HepG2 (cell line): Measurements from ENCODE around the gene ACAP3. TPM values are rescaled to one million over a fixed set of nuclear protein-coding genes. Genes with fewer than 3 reads are reported as not detected.

Source experiments
- ATAC-seq: fragments of 200-7000 bp; cut with Tn5 transposase; 3 replicates; pipeline ENCODE4 v1.9.1; 2020; ENCODE audit warnings: mild to moderate bottlenecking, moderate library complexity
- BruUV-seq: library from RNA; stranded (reverse); fragments of 400-500 nt; replicated peaks from 2 replicates; lab custom pipeline; 2021; lab: Mats Ljungman, UMichigan
- CTCF ChIA-PET: fragments of 300-600 bp; formaldehyde crosslinking; extraction: SDS; loops from one replicate; lab custom pipeline; 2021; ENCODE audit warnings: low total read pairs, inconsistent platforms, low intra/inter-chr PET ratio; lab: Yijun Ruan, JAX
- POLR2A ChIA-PET: fragments of 350-600 bp; sonication (Branson Sonifier 250); formaldehyde crosslinking; loops from one replicate; lab custom pipeline; 2020; ENCODE audit warnings: antibody characterized with exemption, inconsistent platforms; lab: Yijun Ruan, JAX
- DNase-seq: peaks from one replicate; pipeline ENCODE4 v3.0.0-alpha.2; 2015; ENCODE audit warnings: low spot score
- FAIRE-seq: peaks from 3 replicates; lab custom pipeline; 2011; peaks lifted over from hg19 to GRCh38; lab: Jason Lieb, UNC
- H2AFZ ChIP-seq: one replicate; pipeline ENCODE4 v1.6.1; 2011; ENCODE audit warnings: low read length, inconsistent platforms
- H3K27ac ChIP-seq: fragments of 300-600 bp; 3 replicates; pipeline ENCODE4 v1.8.0; 2011; ENCODE audit warnings: mixed run types, mild to moderate bottlenecking, mixed read lengths, low read length, inconsistent platforms; ENCODE audit not compliant: insufficient read depth; ENCODE audit errors: extremely low read length
- H3K27me3 ChIP-seq, 2 experiments: fragments of 200-600 bp in 1 of 2; 2 replicates in 1 of 2; 3 replicates in 1 of 2; pipeline versions ENCODE4 v1.6.0 to v1.8.0; 2011; ENCODE audit warnings: low read length in 2 of 2, mild to moderate bottlenecking in 2 of 2, moderate library complexity in 2 of 2, inconsistent platforms in 1 of 2; ENCODE audit not compliant: insufficient read depth in 2 of 2, control insufficient read depth in 1 of 2
- H3K36me3 ChIP-seq, 2 experiments: fragments of 200-600 bp in 1 of 2; replicated peaks in 1 of 2; 2 replicates in 1 of 2; 3 replicates in 1 of 2; pipeline versions ENCODE4 v1.5.1 to v1.8.0; 2011; ENCODE audit warnings: low read length in 2 of 2, inconsistent platforms in 1 of 2; ENCODE audit not compliant: insufficient read depth in 2 of 2, control insufficient read depth in 1 of 2
- H3K4me1 ChIP-seq: 2 replicates; pipeline ENCODE4 v1.5.1; 2012; ENCODE audit warnings: low read length, inconsistent platforms; ENCODE audit not compliant: insufficient read depth
- H3K4me2 ChIP-seq: 2 replicates; pipeline ENCODE4 v1.6.0; 2011; ENCODE audit warnings: low read depth, low read length, inconsistent platforms
- H3K4me3 ChIP-seq, 3 experiments: fragments of 200-600 bp in 1 of 3; sonication (generic), shearing (Covaris generic) in 1 of 3; replicated peaks in 1 of 3; 2 replicates each; pipeline ENCODE4 v1.5.1; 2011 to 2016; ENCODE audit warnings: low read length in 3 of 3, inconsistent platforms in 2 of 3, low read depth in 2 of 3, mild to moderate bottlenecking in 2 of 3, control low read depth in 1 of 3, mixed read lengths in 1 of 3; ENCODE audit not compliant: insufficient read depth in 1 of 3
- H3K79me2 ChIP-seq: one replicate; pipeline ENCODE4 v1.6.1; 2011; ENCODE audit warnings: low read length, inconsistent platforms; ENCODE audit not compliant: insufficient read depth
- H3K9ac ChIP-seq: 2 replicates; pipeline ENCODE4 v1.6.0; 2011; ENCODE audit warnings: mild to moderate bottlenecking, low read depth, low read length, inconsistent platforms; ENCODE audit not compliant: insufficient read depth
- H3K9me3 ChIP-seq: 2 replicates; pipeline ENCODE4 v1.5.1; 2012; ENCODE audit warnings: mild to moderate bottlenecking, low read length
- H4K20me1 ChIP-seq: 2 replicates; pipeline ENCODE4 v1.6.0; 2011; ENCODE audit warnings: inconsistent platforms, mild to moderate bottlenecking, low read length, moderate library complexity; ENCODE audit not compliant: insufficient read depth
- CEBPB ChIP-seq: IDR thresholded peaks from 2 replicates; pipeline ENCODE4 v1.6.1; 2011; ENCODE audit warnings: low read depth, low read length, improper control_type of control experiment, borderline replicate concordance
- RBFOX2 ChIP-seq: fragments of 200-400 bp; formaldehyde crosslinking; IDR thresholded peaks from 2 replicates; pipeline ENCODE4 v1.6.1; 2017; ENCODE audit warnings: low read depth, mild to moderate bottlenecking, low read length
- SALL1 ChIP-seq: sonication (generic); formaldehyde crosslinking; IDR thresholded peaks from 2 replicates; pipeline ENCODE4 v1.8.0; 2022; ENCODE audit warnings: mild to moderate bottlenecking, missing genetic modification reagents
- ZNF484 ChIP-seq: sonication (generic); formaldehyde crosslinking; IDR thresholded peaks from 2 replicates; pipeline ENCODE4 v1.5.1; 2020; ENCODE audit warnings: mild to moderate bottlenecking, low read depth, missing genetic modification reagents, borderline replicate concordance
- ZNF550 ChIP-seq: sonication (generic); formaldehyde crosslinking; IDR thresholded peaks from 2 replicates; pipeline ENCODE4 v1.4.0; 2020; ENCODE audit warnings: mild to moderate bottlenecking, missing genetic modification reagents, borderline replicate concordance
- ZNF816 ChIP-seq: sonication (generic); formaldehyde crosslinking; IDR thresholded peaks from 2 replicates; pipeline ENCODE4 v1.8.0; 2022; ENCODE audit warnings: missing genetic modification reagents, mild to moderate bottlenecking, borderline replicate concordance
- WGBS: methylation state at CpG from one replicate; pipeline ENCODE4 v1.1.6; 2017; ENCODE audit warnings: low lambda C conversion rate; 5-methylcytosine and 5-hydroxymethylcytosine counted together
- in situ Hi-C: cut with HindIII; loops from 2 replicates; pipeline ENCODE4 v1.10.0; 2017; ENCODE audit warnings: low pct_unique_long_range_greater_than_20kb; ENCODE audit not compliant: extremely low pct_ligation_motif_present
- intact Hi-C: fragments of 100-400 bp; cut with micrococcal nuclease; formaldehyde crosslinking; loops from one replicate; pipeline ENCODE4 v1.10.0; 2022; ENCODE audit not compliant: unreplicated experiment
- polyA plus RNA-seq, 8 experiments: library from polyadenylated mRNA; depleted of rRNA in 3 of 8; stranded (reverse) in 7 of 8; unstranded in 1 of 8; fragments of >200 nt; fragmentation: Illumina TruSeq in 4 of 8; extraction: Trizol in 4 of 8; gene quantifications; 2 replicates each; pipeline versions ENCODE4 v1.2.1 to v1.2.3, GENCODE V29; 2011 to 2016; ENCODE audit warnings: low read depth in 4 of 8, missing spikeins in 1 of 8, mixed read lengths in 1 of 8; ENCODE audit not compliant: insufficient read depth in 1 of 8
- total RNA-seq, 5 experiments: library from RNA; depleted of rRNA; stranded (reverse); fragments of >200 nt; fragmentation: Illumina TruSeq; extraction: Trizol; gene quantifications; 2 replicates each; pipeline ENCODE4 v1.2.3, GENCODE V29; 2016; ENCODE audit warnings: low read depth in 1 of 5
- TF ChIP-seq, protein P1 (sequence below): sonication (generic); formaldehyde crosslinking; IDR thresholded peaks from 2 replicates; pipeline ENCODE4 v1.4.0; 2020; ENCODE audit warnings: mild to moderate bottlenecking, low read depth, missing genetic modification reagents

ACAP3 gene
- total and polyA plus RNA-seq, 2 of the 13 experiments (the other 11 are each of a cell fraction or from before 2014, with no cell fraction given) = 29.4 to 50.8 TPM

DNA sequence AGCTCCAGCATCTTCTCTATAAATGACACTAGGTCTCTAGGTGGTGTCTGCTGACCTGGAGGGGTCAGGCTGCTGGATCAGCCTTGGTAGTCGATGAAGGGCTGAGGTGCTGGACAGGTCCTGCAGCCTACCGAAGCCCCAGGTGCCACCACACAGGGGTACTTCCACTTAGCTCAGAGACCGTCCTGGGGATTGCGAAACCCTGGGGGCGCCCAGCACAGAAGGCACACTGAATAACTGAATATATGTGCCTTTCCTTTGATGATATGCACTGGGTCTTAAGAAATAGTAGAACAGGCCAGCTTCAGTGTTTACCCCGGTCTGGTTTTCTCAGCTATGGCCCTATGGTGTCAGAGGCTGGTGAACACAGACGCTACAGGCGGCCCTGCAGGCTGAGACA, 45.0 kb downstream of the ACAP3 start:
- DNase-seq (no peak), ATAC-seq (no peak)
- CTCF ChIA-PET = no interaction called here
- Histone ChIP-seq H3K36me3 (peaks cover 19 to 65% of the 10 kb centered on the region in 2 experiments), H3K4me2 (no peak overlapping the region), H3K27ac (no peak overlapping the region), H3K9ac (no peak overlapping the region), H3K4me1 (no peaks in the 10 kb centered on the region), H4K20me1 (no peaks in the 10 kb centered on the region)
- BruUV-seq = no TSS peak
- POLR2A ChIA-PET = no interaction called here
- WGBS = 97% methylated on average over 3 of the region's 8 CpGs
- TF ChIP-seq ZNF550 (no peak), CEBPB (peak; percentile 81)
- TF ChIP-seq, all 625 proteins: peak for 1
- Histone ChIP-seq H3K27me3 (no peaks in the 10 kb centered on the region), H3K79me2 (no peaks in the 10 kb centered on the region), H2AFZ (no peak overlapping the region), H3K4me3 (no peak overlapping the region), H3K9me3 (no peaks in the 10 kb centered on the region)
- in situ Hi-C loops (no loop called here), intact Hi-C loops (no loop called here)
- no peak for FAIRE-seq

DNA sequence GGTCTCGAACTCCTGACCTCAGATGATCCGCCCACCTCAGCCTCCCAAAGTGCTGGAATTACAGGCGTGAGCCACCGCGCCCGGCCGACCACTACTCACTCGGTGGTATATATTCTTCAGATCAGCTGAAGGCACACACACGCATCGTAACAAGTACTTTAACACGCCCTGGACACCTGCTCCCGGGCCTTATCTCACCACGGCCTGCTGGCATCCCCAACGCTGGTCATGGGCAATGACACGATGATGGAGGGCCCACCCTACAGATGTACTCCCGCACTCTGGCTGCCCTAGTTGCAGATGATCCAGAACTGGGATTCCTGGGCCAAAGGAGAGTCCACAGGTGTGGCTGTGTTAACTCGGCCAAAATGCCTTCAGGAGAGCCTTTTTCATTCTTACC, 45.7 kb downstream of the ACAP3 start:
- TF ChIP-seq SALL1 (CRISPR knock-in tag) (no peak), ZNF484 (CRISPR knock-in tag) (no peak), RBFOX2 (0 out of 2 replicates have a peak, but pooled peaks have one; percentile 2), ZNF816 (CRISPR knock-in tag) (no peak)
- TF ChIP-seq, protein P1, sequence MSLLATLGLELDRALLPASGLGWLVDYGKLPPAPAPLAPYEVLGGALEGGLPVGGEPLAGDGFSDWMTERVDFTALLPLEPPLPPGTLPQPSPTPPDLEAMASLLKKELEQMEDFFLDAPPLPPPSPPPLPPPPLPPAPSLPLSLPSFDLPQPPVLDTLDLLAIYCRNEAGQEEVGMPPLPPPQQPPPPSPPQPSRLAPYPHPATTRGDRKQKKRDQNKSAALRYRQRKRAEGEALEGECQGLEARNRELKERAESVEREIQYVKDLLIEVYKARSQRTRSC (CRISPR knock-in tag) = no peak
- DNase-seq (no peak), ATAC-seq (no peak), FAIRE-seq (no peak)
- WGBS = 97% methylated on average over 15 of the region's 17 CpGs
- POLR2A ChIA-PET = no interaction called here
- CTCF ChIA-PET = no interaction called here
- intact Hi-C loops (no loop called here), in situ Hi-C loops (no loop called here)
- H3K36me3 ChIP-seq = peaks cover 18 to 62% of the 10 kb centered on the region in 2 experiments
- H3K9me3 ChIP-seq = no peaks in the 10 kb centered on the region
- no peak overlapping the region for H3K4me3 ChIP-seq
- no peaks in the 10 kb centered on the region for H3K4me1 ChIP-seq
- H3K4me2 ChIP-seq = no peak overlapping the region
- H3K79me2 ChIP-seq = no peaks in the 10 kb centered on the region
- H3K9ac ChIP-seq = no peak overlapping the region
- H4K20me1 ChIP-seq = no peaks in the 10 kb centered on the region
- no peak overlapping the region for H2AFZ ChIP-seq
- H3K27ac ChIP-seq = no peak overlapping the region
- no peaks in the 10 kb centered on the region for H3K27me3 ChIP-seq
- BruUV-seq = no TSS peak
